Endodermal cell (in vitro differentiated cells): ENCODE results near the gene GRID1. TPM values are rescaled to one million over a fixed set of nuclear protein-coding genes. Genes with fewer than 3 reads are reported as not detected.
"Not testable (repeated sequence)": the region's sequence is repeated elsewhere in the genome, so short reads cannot be mapped to it uniquely, and the experiment has no call there.

Source experiments
- DNase-seq: peaks from one replicate; pipeline ENCODE4 v3.0.0-alpha.2; 2017
- H3K27ac ChIP-seq: 2 replicates; pipeline ENCODE4 v1.5.1; 2013; ENCODE audit warnings: mild to moderate bottlenecking, low read depth, low read length, moderate library complexity
- H3K27me3 ChIP-seq: 2 replicates; pipeline ENCODE4 v1.6.1; 2013; ENCODE audit warnings: mild to moderate bottlenecking, low read length, moderate library complexity; ENCODE audit not compliant: insufficient read depth, control insufficient read depth, poor library complexity, severe bottlenecking
- H3K36me3 ChIP-seq: 2 replicates; pipeline ENCODE4 v1.7.0; 2013; ENCODE audit warnings: mild to moderate bottlenecking, low read length, moderate library complexity; ENCODE audit not compliant: control insufficient read depth, insufficient read depth
- H3K4me1 ChIP-seq: one replicate; pipeline ENCODE4 v1.7.0; 2013; ENCODE audit warnings: low read length; ENCODE audit not compliant: control insufficient read depth, insufficient read depth
- H3K4me3 ChIP-seq: 2 replicates; pipeline ENCODE4 v1.5.1; 2013; ENCODE audit warnings: mild to moderate bottlenecking, low read length, moderate library complexity
- H3K9ac ChIP-seq: 2 replicates; pipeline ENCODE4 v1.6.1; 2013; ENCODE audit warnings: mild to moderate bottlenecking, low read length, moderate library complexity; ENCODE audit not compliant: poor library complexity, severe bottlenecking; ENCODE audit errors: extremely low read depth
- H3K9me3 ChIP-seq: 2 replicates; pipeline ENCODE4 v1.6.1; 2013; ENCODE audit warnings: mild to moderate bottlenecking, low read length, moderate library complexity; ENCODE audit not compliant: control insufficient read depth
- H3K27ac Mint-ChIP-seq: 2 replicates; pipeline ENCODE4 v1.8.0; 2020; ENCODE audit warnings: mixed read lengths
- H3K27me3 Mint-ChIP-seq: 2 replicates; pipeline ENCODE4 v1.8.0; 2021; ENCODE audit warnings: mild to moderate bottlenecking, mixed read lengths; ENCODE audit not compliant: insufficient read depth
- H3K36me3 Mint-ChIP-seq: 2 replicates; pipeline ENCODE4 v1.8.0; 2020; ENCODE audit warnings: low read depth, mixed read lengths
- H3K4me1 Mint-ChIP-seq: 2 replicates; pipeline ENCODE4 v1.8.0; 2020; ENCODE audit warnings: mixed read lengths
- H3K4me3 Mint-ChIP-seq: 2 replicates; pipeline ENCODE4 v1.8.0; 2020; ENCODE audit warnings: mild to moderate bottlenecking, moderate library complexity, mixed read lengths
- H3K9me3 Mint-ChIP-seq: 2 replicates; pipeline ENCODE4 v1.8.0; 2020; ENCODE audit warnings: mild to moderate bottlenecking, mixed read lengths
- CTCF ChIP-seq: fragments of 200-600 bp; sonication (generic); conservative IDR thresholded peaks from 2 replicates; pipeline ENCODE4 v1.5.0; 2021; ENCODE audit warnings: antibody characterized with exemption, mild to moderate bottlenecking
- WGBS, 2 experiments: methylation state at CpG; one replicate each; pipeline versions ENCODE4 v1.1.5 to v1.1.7; 2013; ENCODE audit warnings: missing lambda C conversion rate in 2 of 2, mixed read lengths in 1 of 2; ENCODE audit not compliant: insufficient coverage in 1 of 2, insufficient read length in 1 of 2; 5-methylcytosine and 5-hydroxymethylcytosine counted together
- total RNA-seq, 2 donors: library from RNA; stranded (reverse); fragmentation: NEBNext Ultra II Directional in 1 of 2; extraction: Animal tissue kit (Norgen Biotek cat#: 25700) in 1 of 2; gene quantifications; 2 replicates in 1 of 2; 3 replicates in 1 of 2; pipeline ENCODE4 v1.2.1, GENCODE V29; 2021

GRID1 gene
- total RNA-seq, 2 donors from 2014 or later, result 0.13 to 0.53 TPM

DNA sequence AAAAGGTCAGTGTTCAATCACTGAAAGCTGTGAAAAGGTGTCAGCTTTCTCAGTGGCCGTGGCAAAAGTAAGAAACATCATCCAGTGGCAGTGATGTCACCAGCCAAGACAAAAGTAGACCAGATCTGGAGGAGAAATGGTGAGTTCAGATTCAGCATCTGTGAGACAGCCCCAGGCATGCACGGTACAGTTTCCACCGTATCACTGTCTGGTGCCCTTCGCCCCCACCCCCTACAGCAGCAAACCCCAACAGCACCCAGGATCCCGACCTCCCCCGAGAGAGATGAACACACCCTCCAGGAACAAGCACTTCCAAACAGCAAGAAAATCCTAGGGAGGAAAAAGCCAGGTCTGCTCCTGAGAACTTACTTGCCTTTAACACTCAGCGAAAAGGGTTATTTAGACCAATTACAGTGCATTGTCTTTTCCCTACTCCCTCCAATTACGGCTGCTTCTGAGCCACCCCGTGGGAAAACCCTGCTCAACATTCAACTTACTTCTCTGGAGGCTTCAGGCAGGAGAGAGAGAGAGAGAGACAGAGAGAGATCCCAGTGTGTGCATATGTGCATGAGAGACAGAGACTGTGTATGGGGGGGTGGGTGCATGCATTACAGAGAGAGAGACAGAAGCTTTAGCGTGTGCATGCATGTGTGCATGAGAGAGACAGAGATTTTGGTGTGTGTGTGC is 189.6 kb downstream of the GRID1 start:
- no peaks in the 10 kb centered on the region for H3K9me3 Mint-ChIP-seq
- no peaks in the 10 kb centered on the region for H3K9me3 ChIP-seq
- H3K27me3 ChIP-seq, result no peaks in the 10 kb centered on the region
- no peak for TF ChIP-seq CTCF
- H3K36me3 ChIP-seq, result no peaks in the 10 kb centered on the region
- H3K4me1 Mint-ChIP-seq, result no peaks in the 10 kb centered on the region
- no peak for DNase-seq
- H3K27ac Mint-ChIP-seq, result no peak overlapping the region
- no peaks in the 10 kb centered on the region for H3K36me3 Mint-ChIP-seq
- no peak overlapping the region for H3K4me3 ChIP-seq
- H3K4me3 Mint-ChIP-seq, result no peak overlapping the region
- 80 to 88% methylated on average over 4 to 10 of the region's 10 CpGs for WGBS, 2 experiments
- no peak overlapping the region for H3K9ac ChIP-seq
- H3K27me3 Mint-ChIP-seq, result peaks cover 3% of the 10 kb centered on the region
- no peak overlapping the region for H3K27ac ChIP-seq
- H3K4me1 ChIP-seq, result no peaks in the 10 kb centered on the region

- H3K4me3 Mint-ChIP-seq, H3K27ac ChIP-seq, H3K36me3 ChIP-seq, H3K4me1 Mint-ChIP-seq, H3K36me3 Mint-ChIP-seq, DNase-seq, H3K9me3 ChIP-seq, H3K27me3 ChIP-seq, H3K9ac ChIP-seq, H3K9me3 Mint-ChIP-seq, H3K27me3 Mint-ChIP-seq, H3K4me3 ChIP-seq, H3K27ac Mint-ChIP-seq, H3K4me1 ChIP-seq: not testable (repeated sequence)
- WGBS, 2 experiments, result 91 to 100% methylated on average over 8 to 10 of the region's 10 CpGs
Measured at GRCh38 chr10:86175476-86175875, 191.1 kb downstream of the GRID1 start.

- H3K36me3 ChIP-seq, result no peaks in the 10 kb centered on the region
- WGBS, 2 experiments, result 90 to 100% methylated on average over 1 to 2 of the region's 3 CpGs
- no peaks in the 10 kb centered on the region for H3K27me3 ChIP-seq
- no peak overlapping the region for H3K27ac ChIP-seq
- H3K4me1 ChIP-seq, result no peaks in the 10 kb centered on the region
- Mint-ChIP-seq H3K27ac (no peak overlapping the region), H3K36me3 (no peaks in the 10 kb centered on the region), H3K27me3 (no peaks in the 10 kb centered on the region), H3K4me3 (no peak overlapping the region), H3K4me1 (no peaks in the 10 kb centered on the region), H3K9me3 (no peaks in the 10 kb centered on the region)
- no peak for TF ChIP-seq CTCF
- no peak overlapping the region for H3K4me3 ChIP-seq
- H3K9me3 ChIP-seq, result no peaks in the 10 kb centered on the region
- no peak overlapping the region for H3K9ac ChIP-seq
- no peak for DNase-seq
Measured at GRCh38 chr10:86172301-86172700, 194.3 kb downstream of the GRID1 start.
